HG02678 (cell line): ENCODE measurements around the gene RAX.

Source experiments
- ATAC-seq: cut with Tn5 transposase; IDR thresholded peaks from one replicate; pipeline ENCODE4 v1.9.1; 2021; ENCODE audit warnings: mild to moderate bottlenecking, moderate library complexity; ENCODE audit not compliant: unreplicated experiment

RAX gene

GRCh38 chr18:59272891-59273758, at the start of gene RAX:
Gene RAX (minus strand): TSS chr18:59273454. CDS start chr18:59273206, 248 bp downstream.
- no peak for ATAC-seq

GRCh38 chr18:59318460-59319050, 45.3 kb upstream of the RAX start, which contains the start of gene CPLX4:
Gene CPLX4 (minus strand): TSS chr18:59318649. CDS start chr18:59318462, 187 bp downstream.
- no peak for ATAC-seq

GRCh38 chr18:59311631-59312030, 38.4 kb upstream of the RAX start:
- ATAC-seq: no peak

- no peak for ATAC-seq
These were observed 35.6 kb upstream of the RAX start for GRCh38 chr18:59308938-59309260.

GRCh38 chr18:59308248-59308937, 35.1 kb upstream of the RAX start:
- peak; percentile 94 for ATAC-seq

- no peak for ATAC-seq
These were observed 33.4 kb upstream of the RAX start for GRCh38 chr18:59306640-59307039.

GRCh38 chr18:59305295-59305694, 32.0 kb upstream of the RAX start:
- no peak for ATAC-seq

- no peak for ATAC-seq
These were observed 30.5 kb upstream of the RAX start for GRCh38 chr18:59303656-59304195.

GRCh38 chr18:59303006-59303405, 29.8 kb upstream of the RAX start:
- no peak for ATAC-seq

- ATAC-seq: no peak
These were observed 28.7 kb upstream of the RAX start for GRCh38 chr18:59301929-59302328.

GRCh38 chr18:59300676-59301285, 27.5 kb upstream of the RAX start:
- ATAC-seq: no peak

- no peak for ATAC-seq
These were observed 25.6 kb upstream of the RAX start for GRCh38 chr18:59298871-59299270.

GRCh38 chr18:59293317-59293716, 20.1 kb upstream of the RAX start:
- no peak for ATAC-seq

GRCh38 chr18:59286341-59286740, 13.1 kb upstream of the RAX start:
- no peak for ATAC-seq

- no peak for ATAC-seq
These were observed 9.1 kb upstream of the RAX start for GRCh38 chr18:59282341-59282740.

GRCh38 chr18:59279722-59280121, 6.5 kb upstream of the RAX start:
- ATAC-seq: no peak

- ATAC-seq: no peak
These were observed 5.9 kb upstream of the RAX start for GRCh38 chr18:59279193-59279592.

GRCh38 chr18:59278793-59279192, 5.5 kb upstream of the RAX start:
- ATAC-seq: no peak

- ATAC-seq: no peak
These were observed 2.8 kb upstream of the RAX start for GRCh38 chr18:59276047-59276446.

GRCh38 chr18:59275406-59275949, 2.2 kb upstream of the RAX start:
- no peak for ATAC-seq

GRCh38 chr18:59274533-59274928, 1.3 kb upstream of the RAX start:
- ATAC-seq: no peak
